ENCODE results near the gene GLP1R.
A peak's percentile ranks its signal among the peaks of the same experiment; 100 is the strongest.

The GLP1R gene

GRCh38 chr6:39137245-39137644, 88.7 kb downstream of the GLP1R start:
- DNase-seq: peak; percentile 24 to 47
